ENCODE data around the gene RELCH. TPM values are rescaled to one million over a fixed set of nuclear protein-coding genes. Genes with fewer than 3 reads are reported as not detected.

The RELCH gene
- total RNA-seq, 4 donors from 2014 or later = 11.2 to 71.3 (median 26.5) TPM

GRCh38 chr18:62336618-62337017 is 149.6 kb downstream of the RELCH start:
- Histone ChIP-seq H3K36me3 (no peaks in the 10 kb centered on the region), H3K4me3 (no peak overlapping the region), H3K27me3 (no peaks in the 10 kb centered on the region), H3K4me1 (no peaks in the 10 kb centered on the region), H3K9me3 (no peaks in the 10 kb centered on the region), H3K27ac (no peak overlapping the region)
- intact Hi-C loops (cut with DNase I; ENCODE audit: low total_unique reads) = no loop called here
- no peak for TF ChIP-seq CTCF (IDR thresholded peaks at IDR 0.05)
- no peak for TF ChIP-seq POLR2A (IDR thresholded peaks at IDR 0.05)
- DNase-seq = no peak

- Histone ChIP-seq H3K27me3 (no peaks in the 10 kb centered on the region), H3K4me3 (no peak overlapping the region), H3K4me1 (no peaks in the 10 kb centered on the region), H3K27ac (no peak overlapping the region), H3K9me3 (no peaks in the 10 kb centered on the region), H3K36me3 (no peaks in the 10 kb centered on the region)
- no peak for TF ChIP-seq CTCF (IDR thresholded peaks at IDR 0.05)
- TF ChIP-seq POLR2A (IDR thresholded peaks at IDR 0.05) = no peak
- intact Hi-C loops (cut with DNase I; ENCODE audit: low total_unique reads) = no loop called here
- DNase-seq = no peak
These were observed 150.3 kb downstream of the RELCH start for GRCh38 chr18:62337336-62337735.

GRCh38 chr18:62338446-62339105 is 151.5 kb downstream of the RELCH start:
- H3K4me3 ChIP-seq = no peak overlapping the region
- no peak overlapping the region for H3K27ac ChIP-seq
- H3K9me3 ChIP-seq = no peaks in the 10 kb centered on the region
- H3K4me1 ChIP-seq = no peaks in the 10 kb centered on the region
- intact Hi-C loops (cut with DNase I; ENCODE audit: low total_unique reads) = no loop called here
- no peaks in the 10 kb centered on the region for H3K27me3 ChIP-seq
- no peaks in the 10 kb centered on the region for H3K36me3 ChIP-seq
- DNase-seq = no peak
- TF ChIP-seq CTCF (IDR thresholded peaks at IDR 0.05) = no peak
- TF ChIP-seq POLR2A (IDR thresholded peaks at IDR 0.05) = no peak

- H3K9me3 ChIP-seq = no peaks in the 10 kb centered on the region
- no peak overlapping the region for H3K27ac ChIP-seq
- no peak for DNase-seq
- H3K36me3 ChIP-seq = no peaks in the 10 kb centered on the region
- TF ChIP-seq CTCF (IDR thresholded peaks at IDR 0.05) (no peak), POLR2A (IDR thresholded peaks at IDR 0.05) (no peak)
- H3K27me3 ChIP-seq = no peaks in the 10 kb centered on the region
- H3K4me3 ChIP-seq = no peak overlapping the region
- no peaks in the 10 kb centered on the region for H3K4me1 ChIP-seq
- intact Hi-C loops (cut with DNase I; ENCODE audit: low total_unique reads) = no loop called here
These were observed 152.3 kb downstream of the RELCH start for GRCh38 chr18:62339106-62339988.

GRCh38 chr18:62340996-62341395 is 153.9 kb downstream of the RELCH start:
- no peaks in the 10 kb centered on the region for H3K4me1 ChIP-seq
- no peak overlapping the region for H3K4me3 ChIP-seq
- no peaks in the 10 kb centered on the region for H3K36me3 ChIP-seq
- no peak overlapping the region for H3K27ac ChIP-seq
- TF ChIP-seq POLR2A (IDR thresholded peaks at IDR 0.05) (no peak), CTCF (IDR thresholded peaks at IDR 0.05) (no peak)
- no peaks in the 10 kb centered on the region for H3K27me3 ChIP-seq
- intact Hi-C loops (cut with DNase I; ENCODE audit: low total_unique reads) = no loop called here
- no peak for DNase-seq
- H3K9me3 ChIP-seq = no peaks in the 10 kb centered on the region

All from uterus (tissue), 4 donors.